Activated CD8-positive, alpha-beta memory T cell treated with anti-CD3 and anti-CD28 coated beads for 36 hours (primary cell): Measurements from ENCODE around the gene AIMP2. TPM values are rescaled to one million over a fixed set of nuclear protein-coding genes. Genes with fewer than 3 reads are reported as not detected.
"Not testable (repeated sequence)": the region's sequence is repeated elsewhere in the genome, so short reads cannot be mapped to it uniquely, and the experiment has no call there.

Experiments used
- CTCF ChIA-PET: fragments of 350-600 bp; sonication (Branson Sonifier 250); formaldehyde crosslinking; loops from one replicate; lab custom pipeline; 2021; ENCODE audit warnings: antibody characterized with exemption; lab: Charles Lee
- POLR2A ChIA-PET: fragments of 350-600 bp; sonication (Branson Sonifier 250); formaldehyde crosslinking; loops from one replicate; lab custom pipeline; 2021; ENCODE audit warnings: antibody characterized with exemption; lab: Charles Lee
- total RNA-seq, 2 experiments: library from RNA; stranded (reverse); gene quantifications; one replicate each; pipeline ENCODE4 v1.2.3, GENCODE V29; 2021

The AIMP2 gene
- total RNA-seq, 2 experiments from 2014 or later: 77.0 to 80.8 TPM

DNA sequence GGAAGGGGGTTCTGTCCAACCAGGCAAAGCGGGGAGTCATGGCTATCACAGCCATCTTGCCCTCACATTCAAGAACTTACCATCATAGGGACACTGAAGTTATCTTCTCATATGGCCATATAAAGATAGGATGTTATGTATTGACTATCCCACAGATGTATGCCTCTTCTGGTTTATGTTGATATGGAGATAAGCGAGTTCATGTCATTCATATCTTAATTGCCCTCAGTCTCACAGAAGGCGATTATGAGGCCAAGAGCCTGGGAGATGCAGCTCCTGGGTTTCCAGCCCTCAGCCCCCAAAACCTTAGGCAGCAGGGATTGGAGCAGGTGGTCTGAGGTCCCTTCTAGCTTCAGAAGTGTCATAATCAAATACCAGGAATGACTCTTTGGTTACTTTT lies 13.6 kb downstream of the AIMP2 start:
- ChIA-PET POLR2A (no interaction called here), CTCF (no interaction called here)

DNA sequence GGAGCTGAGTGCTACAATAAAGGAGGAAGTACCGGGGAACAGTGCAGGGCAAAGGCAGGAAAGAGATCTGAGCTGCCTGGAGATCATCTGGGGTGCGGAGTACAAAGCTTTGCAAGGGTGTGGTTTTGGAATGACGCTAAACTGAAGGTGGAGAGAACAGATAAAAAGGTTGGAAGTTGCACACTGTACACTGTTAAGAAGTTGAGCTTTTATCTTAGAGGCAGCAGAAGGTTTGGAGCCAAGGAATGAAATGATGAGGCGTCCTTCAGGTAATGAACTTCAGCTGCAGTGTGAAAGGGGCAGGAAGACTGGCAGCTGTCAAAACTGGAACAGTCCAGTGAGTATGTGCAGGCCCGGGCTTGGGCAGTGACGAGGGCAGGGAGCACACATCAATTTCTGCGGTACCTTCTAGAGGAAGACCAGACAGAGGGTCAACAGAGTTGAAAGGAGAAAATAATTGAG lies 14.9 kb downstream of the AIMP2 start:
- CTCF ChIA-PET: no interaction called here
- POLR2A ChIA-PET: interaction anchor here (0.7 kb wide), 1 partner anchor 14 kb away, joined by 3 read pairs; no protein-coding TSS in a partner anchor

DNA sequence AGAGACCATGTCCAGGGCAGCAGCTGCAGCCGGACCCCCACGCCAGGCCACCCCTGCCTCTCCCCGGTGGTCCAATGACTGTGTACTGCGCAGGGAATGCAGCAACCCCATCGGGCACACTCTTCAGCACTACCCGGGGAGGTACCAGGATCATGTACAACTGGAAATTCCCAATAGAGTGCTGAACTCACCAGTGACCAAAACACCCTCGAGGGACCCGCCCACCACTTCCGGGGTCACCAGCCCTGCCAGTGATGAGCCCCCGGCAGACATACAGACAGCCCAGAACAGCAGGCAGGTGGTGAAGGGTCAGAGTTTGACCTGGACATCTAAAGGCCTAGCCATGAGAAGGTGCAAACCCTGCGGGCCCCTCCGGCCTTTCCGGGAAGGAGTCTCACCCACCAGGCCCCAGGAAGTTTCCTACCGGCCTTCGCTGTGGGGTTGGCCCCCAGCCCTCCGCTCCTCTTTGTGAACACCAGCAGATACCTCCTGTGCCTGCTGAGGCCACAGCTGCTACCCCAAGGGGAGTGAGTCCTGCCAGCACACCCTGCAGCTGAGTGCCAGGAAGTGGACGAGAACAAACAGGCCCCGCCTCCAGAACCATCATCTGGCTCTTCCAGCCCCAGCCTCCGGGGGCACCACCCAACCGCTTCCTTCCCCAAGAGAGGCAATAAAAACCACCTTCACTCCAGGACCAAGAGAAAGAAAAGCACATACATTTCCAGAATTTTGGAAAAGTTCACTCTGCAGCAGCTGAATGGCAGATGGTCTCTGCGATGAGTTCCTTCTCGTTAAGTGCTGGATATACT lies 17.1 kb downstream of the AIMP2 start:
- CTCF ChIA-PET: interaction anchor here (0.6 to 1.2 kb wide), 3 partner anchors 14 to 308 kb away, joined by 3 to 4 read pairs (median 3); no protein-coding TSS in a partner anchor
- POLR2A ChIA-PET: no interaction called here

DNA sequence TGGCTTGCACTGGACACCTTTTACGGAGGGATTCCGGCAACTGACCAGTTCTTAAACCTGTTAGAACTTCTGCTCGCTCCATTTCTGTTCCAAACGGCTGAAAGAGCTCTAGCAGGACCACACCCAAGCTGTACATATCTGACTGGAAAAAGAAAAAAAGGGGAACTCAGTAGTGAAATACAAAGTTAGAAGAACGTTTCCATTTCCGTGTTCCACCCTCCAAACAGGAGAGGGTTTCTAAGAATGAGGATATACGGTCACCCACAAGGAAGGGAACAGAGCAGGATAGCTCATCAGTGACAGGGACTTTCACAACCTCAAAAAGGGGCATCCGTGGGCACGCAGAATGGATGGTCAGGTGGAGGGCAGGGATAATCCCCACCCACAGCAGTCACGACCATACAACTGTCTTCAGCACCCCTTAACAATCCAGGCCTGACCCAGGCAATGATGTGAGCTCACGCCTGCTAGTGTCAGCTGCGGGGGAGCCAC lies 17.8 kb downstream of the AIMP2 start:
- ChIA-PET POLR2A (interaction anchor here (0.5 kb wide), 1 partner anchor 458 kb away, joined by 4 read pairs; no protein-coding TSS in a partner anchor), CTCF (interaction anchor here (0.6 to 1.2 kb wide), 3 partner anchors 14 to 309 kb away, joined by 3 to 4 read pairs (median 3); no protein-coding TSS in a partner anchor)

DNA sequence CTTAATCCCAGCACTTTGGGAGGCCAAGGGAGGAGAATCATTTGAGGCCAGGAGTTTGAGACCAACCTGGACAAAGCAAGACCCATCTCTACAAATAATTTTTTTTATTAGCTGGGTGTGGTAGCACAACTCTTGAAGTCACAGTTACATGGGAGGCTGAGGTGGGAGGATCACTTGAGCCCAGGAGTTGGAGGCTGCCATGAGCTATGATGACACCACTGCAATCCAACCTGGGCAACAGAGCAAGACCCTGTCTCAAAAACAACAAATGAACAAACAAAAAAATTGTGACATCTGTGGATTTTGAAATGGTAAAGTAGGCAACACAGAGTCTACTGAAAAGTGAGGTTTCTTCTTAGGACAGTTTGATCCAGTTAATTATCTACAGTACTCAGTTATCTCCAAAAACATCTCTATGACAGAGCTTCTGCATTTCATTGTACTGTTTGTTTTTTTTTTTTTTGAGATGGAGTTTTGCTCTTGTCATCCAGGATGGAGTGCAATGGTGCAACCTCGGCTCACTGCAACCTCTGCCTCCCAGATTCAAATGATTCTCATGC lies 18.8 kb downstream of the AIMP2 start:
- ChIA-PET POLR2A (no interaction called here), CTCF (interaction anchor here (0.8 kb wide), 1 partner anchor 12 kb away, joined by 3 read pairs; no protein-coding TSS in a partner anchor)

DNA sequence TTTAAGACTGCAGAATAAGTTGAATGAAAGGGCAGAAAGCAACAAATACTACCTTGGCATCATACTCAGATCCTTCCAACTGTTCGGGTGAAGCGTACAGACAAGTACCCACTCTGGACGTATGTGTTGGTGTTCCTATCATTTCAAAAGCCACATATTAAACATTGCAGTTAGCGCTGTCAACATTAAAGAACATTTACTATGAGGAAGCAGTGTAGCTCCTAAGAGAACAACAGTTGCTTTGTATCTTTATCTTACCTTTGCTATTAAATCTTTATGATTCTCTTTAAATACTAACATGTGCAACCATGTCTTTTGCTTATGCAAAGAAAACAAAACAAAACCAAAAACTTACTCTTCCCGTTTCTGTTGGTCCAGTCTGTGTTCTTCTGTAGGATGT lies 19.5 kb downstream of the AIMP2 start:
- ChIA-PET CTCF (interaction anchor here (0.8 kb wide), 1 partner anchor 13 kb away, joined by 3 read pairs; no protein-coding TSS in a partner anchor), POLR2A (no interaction called here)

DNA sequence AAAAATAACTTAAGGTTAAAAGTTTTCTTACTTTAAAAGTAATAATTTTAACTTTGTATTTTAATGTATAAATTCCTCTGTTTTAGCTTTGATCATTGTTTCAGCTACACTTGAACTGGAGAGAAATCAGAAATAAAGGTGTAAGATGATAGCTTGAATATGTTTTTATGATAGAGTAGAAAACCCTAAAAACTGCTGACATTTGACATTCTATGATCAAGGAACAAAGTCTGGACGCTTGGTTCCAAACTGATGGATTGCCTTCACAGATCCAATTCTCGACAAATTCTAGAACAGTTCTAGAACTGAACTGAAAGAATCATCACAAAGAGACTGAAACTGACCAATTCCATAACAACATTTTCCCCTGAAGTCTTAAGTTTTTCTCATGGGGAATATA lies 21.9 kb downstream of the AIMP2 start, which contains the start of gene ANKRD61:
Gene ANKRD61, plus strand, starts transcription at position 389 of the 400 bp plus-strand sequence. Its CDS starts 0 bp downstream, at position 389.
- ChIA-PET CTCF (no interaction called here), POLR2A (no interaction called here)

DNA sequence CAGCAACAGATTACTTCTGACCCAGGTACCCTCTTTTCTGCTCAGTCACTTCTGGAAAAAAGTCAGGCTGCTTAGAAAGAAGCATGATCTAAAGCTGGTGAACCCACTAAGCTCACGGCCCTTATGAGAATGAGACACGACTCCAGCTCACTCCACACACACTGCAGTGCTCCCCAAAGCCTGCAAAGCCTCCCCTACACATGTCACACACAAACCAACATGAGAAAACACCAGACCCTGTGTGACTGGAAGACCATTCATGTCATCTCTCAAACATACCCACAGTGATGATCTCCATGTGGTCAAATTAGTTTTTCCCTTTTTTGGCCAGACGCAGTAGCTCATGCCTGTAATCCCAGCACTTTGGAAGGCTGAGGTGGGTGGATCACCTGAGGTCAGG lies 22.5 kb downstream of the AIMP2 start:
- CTCF ChIA-PET: interaction anchor here (0.6 kb wide), 1 partner anchor 20 kb away, joined by 5 read pairs; no protein-coding TSS in a partner anchor
- POLR2A ChIA-PET: no interaction called here

DNA sequence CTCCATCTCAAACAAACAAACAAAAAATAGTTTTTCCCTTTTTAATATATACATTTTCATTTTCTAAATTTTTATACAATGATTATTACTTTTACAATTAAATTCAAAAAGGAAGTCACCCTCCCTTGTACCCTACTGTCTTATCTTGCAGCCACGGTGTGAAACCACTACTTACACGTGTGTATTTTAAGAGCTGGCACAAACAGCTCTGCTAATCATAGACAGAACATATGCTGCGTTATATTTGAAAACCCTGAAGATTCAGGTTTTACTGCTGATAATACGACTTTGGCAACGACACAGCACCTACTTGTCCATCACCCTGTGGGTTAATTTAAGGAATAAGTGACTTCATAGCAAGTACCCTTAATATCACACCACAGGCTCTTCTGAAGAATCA lies 23.1 kb downstream of the AIMP2 start:
- POLR2A ChIA-PET: interaction anchor here (0.5 kb wide), 1 partner anchor 447 kb away, joined by 3 read pairs; no protein-coding TSS in a partner anchor

DNA sequence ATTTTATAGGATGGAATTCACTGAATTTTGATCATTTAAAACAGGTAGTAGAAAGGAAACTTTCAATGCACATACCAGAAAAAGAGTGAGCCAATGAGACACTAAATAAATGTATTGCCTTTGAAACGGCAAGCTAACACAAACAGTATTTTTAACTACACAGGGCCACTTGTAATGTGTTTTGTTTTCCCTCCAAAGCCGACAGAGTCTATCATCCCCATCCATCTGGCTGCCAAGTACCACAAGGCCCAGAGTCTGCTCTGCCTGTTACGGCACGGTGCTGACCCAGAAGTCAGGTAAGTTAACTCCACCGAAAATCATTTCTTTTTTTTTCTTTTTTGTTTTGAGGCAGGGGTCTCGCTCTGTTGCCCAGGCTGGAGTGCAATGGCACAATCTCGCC lies 23.6 kb downstream of the AIMP2 start:
- ChIA-PET CTCF (interaction anchor here (0.7 kb wide), 1 partner anchor 12 kb away, joined by 4 read pairs; no protein-coding TSS in a partner anchor), POLR2A (interaction anchor here (0.5 kb wide), 1 partner anchor 447 kb away, joined by 3 read pairs; no protein-coding TSS in a partner anchor)

More for the DNA sequence above, 23.1 kb downstream of the AIMP2 start:
- CTCF ChIA-PET: interaction anchor here (0.6 kb wide), 1 partner anchor 19 kb away, joined by 5 read pairs; no protein-coding TSS in a partner anchor

DNA sequence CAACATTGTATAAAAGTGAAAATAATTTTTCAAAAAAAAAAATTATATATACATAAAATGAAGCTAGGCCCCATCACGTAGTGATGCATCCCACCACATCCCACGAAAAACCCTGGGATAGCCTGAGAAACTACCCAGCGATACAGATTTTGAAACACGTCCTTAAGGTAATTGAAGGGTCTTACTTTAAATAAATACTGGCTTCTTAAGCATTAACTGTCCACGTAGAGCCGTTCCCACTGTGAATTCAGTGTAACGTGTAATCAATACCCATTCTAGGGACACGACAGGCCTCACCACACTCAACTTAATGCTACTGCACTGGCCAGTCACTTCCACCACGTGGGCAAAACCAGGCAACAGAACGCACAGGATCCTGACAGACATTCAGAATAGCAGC lies 26.1 kb downstream of the AIMP2 start:
- ChIA-PET CTCF (no interaction called here), POLR2A (interaction anchor here (0.5 kb wide), 1 partner anchor 247 kb away, joined by 3 read pairs; no protein-coding TSS in a partner anchor)

DNA sequence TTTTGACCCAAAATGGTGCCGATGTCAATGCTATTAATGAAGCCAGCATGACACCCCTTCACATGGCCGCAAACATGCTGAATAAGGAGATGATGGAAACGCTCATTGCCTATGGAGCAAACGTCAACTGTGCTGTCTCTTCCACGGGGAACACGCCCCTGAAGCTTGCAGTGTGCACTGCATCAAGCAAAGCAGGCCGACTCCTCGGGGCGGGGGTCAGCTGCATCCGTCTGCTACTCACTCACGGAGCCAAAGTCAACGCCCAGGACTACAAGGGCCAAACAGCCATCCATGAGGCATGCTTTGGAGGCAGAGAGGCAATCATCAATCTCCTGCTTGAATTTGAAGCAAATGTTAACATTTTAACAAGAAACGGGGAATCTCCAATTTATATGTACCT lies 26.6 kb downstream of the AIMP2 start:
- POLR2A ChIA-PET: interaction anchor here (0.5 kb wide), 1 partner anchor 247 kb away, joined by 3 read pairs; no protein-coding TSS in a partner anchor
- CTCF ChIA-PET: no interaction called here

DNA sequence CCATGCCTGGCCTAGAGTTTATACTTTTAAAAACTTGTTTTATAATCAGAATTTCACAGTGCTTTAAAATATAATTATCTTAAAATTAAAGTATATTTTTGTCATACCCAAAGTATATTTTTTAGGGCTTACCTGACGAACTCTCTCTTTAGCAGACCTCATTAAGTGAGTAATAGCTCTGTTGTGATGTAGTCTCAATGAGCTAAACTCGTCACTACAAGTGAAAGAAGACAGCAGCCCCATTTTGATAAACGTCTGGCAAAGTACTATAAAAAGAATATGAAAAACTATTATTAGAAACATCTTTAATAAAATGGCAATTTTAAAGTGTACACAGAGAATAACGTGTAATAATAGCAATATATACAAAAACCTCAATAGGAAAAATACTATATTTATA lies 40.7 kb downstream of the AIMP2 start:
- CTCF ChIA-PET: no interaction called here

DNA sequence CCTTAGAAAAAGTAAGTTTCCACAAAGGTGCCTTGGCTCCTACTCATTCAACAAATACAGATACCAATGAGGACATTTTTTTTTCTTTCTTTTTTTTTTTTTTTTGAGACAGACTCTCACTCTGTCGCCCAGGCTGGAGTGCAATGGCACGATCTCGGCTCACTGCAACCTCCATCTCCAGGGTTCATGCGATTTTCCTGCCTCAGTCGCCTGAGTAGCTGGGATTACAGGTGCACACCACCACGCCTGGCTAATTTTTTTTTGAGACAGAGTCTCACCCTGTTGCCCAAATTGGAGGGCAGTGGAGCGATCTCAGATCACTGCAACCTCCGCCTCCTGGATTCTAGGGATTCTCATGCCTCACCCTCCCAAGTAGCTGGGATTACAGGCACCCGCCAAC lies 42.1 kb downstream of the AIMP2 start:
- CTCF ChIA-PET: interaction anchor here (0.7 kb wide), 1 partner anchor 19 kb away, joined by 5 read pairs; no protein-coding TSS in a partner anchor
- POLR2A ChIA-PET: interaction anchor here (0.6 kb wide), 1 partner anchor 316 kb away, joined by 4 read pairs; no protein-coding TSS in a partner anchor

More for the DNA sequence above, 40.7 kb downstream of the AIMP2 start:
- POLR2A ChIA-PET: no interaction called here

DNA sequence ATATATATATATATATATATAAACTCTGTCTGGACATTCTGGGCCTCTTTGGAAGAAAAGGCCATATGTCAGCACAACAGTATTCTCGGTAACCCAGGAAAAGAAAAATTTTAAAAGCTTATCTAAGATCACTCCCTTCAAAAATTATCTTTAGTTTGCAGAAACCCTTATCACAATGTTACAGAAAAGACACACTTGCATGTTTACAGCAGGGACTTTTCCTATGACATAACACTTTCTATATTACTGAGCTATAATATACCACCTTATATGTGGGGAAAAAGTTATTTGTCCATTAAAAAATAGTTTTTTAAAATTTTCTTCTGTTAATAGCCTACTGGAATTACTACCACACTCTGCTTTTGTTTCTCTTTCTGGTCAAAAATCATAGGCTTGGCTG lies 47.5 kb downstream of the AIMP2 start:
- ChIA-PET CTCF (interaction anchor here (1.3 kb wide), 1 partner anchor 9 kb away, joined by 3 read pairs; no protein-coding TSS in a partner anchor), POLR2A (interaction anchor here (0.5 to 0.6 kb wide), 2 partner anchors 12 to 50 kb away, joined by 3 read pairs; no protein-coding TSS in a partner anchor)

DNA sequence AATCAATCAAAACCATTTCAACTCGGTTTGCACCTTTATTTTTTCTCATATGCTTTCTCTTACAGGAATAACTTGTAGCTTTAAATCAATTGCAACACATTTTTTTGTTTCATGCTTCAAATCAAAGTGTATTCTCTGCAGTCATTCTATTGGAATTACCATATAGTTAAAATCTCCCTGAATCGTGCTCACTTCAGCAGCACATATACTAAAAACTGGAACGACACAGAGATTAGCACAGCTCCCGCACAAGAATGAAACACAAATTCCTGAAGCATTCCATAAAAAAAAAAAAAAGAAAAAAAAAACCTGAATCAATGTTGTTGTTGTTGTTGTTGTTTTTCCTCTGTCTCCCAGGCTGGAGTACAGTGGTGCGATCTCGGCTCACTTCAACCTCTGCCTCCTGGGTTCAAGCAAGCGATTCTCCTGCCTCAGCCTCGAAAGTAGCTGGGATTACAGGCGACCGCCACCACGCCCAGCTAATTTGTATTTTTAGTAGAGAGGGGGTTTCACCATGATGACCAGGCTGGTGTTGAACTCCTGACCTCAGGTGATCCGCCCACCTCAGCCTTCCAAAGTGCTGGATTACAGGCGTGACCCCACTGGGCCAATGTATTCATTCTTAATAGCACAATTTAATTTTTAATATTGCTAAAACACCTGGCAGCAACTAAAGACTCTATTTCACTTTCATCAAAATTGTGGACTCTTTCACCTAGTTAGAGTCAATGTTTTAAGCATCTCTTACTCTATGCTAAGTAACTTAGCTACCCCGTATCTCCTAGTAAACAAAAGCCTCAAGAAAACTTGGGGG lies 48.5 kb downstream of the AIMP2 start:
- ChIA-PET CTCF (interaction anchor here (0.7 to 1.3 kb wide), 2 partner anchors 10 to 53 kb away, joined by 3 read pairs; no protein-coding TSS in a partner anchor), POLR2A (no interaction called here)

DNA sequence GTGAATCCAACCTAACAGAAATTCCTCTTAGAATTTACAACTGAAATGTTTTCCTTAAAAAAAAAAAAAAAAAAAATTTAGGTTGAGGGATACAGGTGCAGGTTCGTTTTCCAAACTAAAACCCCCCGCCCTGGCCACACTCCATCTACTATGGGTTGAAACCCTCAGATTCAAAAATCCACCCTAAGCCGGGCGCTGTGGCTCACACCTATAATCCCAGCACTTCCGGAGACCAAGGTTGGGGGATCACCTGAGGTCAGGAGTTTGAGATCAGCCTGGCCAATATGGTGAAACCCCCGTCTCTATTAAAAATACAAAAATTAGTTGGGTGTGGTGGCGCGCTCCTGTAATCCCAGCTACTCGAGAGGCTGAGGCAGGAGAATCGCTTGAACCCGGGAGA lies 50.9 kb downstream of the AIMP2 start:
- POLR2A ChIA-PET: not testable (repeated sequence)

DNA sequence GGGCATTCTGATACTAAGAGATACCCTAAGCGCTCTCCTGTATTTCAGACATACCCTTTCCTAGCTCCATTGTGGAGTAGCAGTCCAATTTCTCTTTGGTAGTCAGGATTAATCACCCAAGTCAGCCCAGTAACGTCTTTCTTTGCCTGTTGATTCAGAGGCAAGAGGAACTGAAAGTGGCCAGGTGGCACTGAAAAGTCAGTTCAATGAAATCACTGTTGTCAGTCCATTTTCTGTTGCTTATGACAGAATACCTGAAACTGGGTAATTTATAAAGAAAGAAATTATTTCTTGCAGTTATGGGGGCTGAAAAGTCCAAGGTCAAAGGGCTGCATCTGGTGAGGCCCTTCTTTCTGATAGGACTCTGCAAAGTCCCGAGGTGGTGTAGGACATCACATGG lies 62.3 kb downstream of the AIMP2 start:
- CTCF ChIA-PET: no interaction called here
- POLR2A ChIA-PET: no interaction called here

More for the DNA sequence above, 50.9 kb downstream of the AIMP2 start:
- CTCF ChIA-PET: not testable (repeated sequence)
